ENCODE measurements around the gene IL17RC. TPM values are rescaled to one million over a fixed set of nuclear protein-coding genes. Genes with fewer than 3 reads are reported as not detected.

Gene IL17RC
- total and polyA plus RNA-seq, 2 of the 4 experiments (the other 2 are of a cell fraction), result 20.8 to 28.3 TPM

GRCh38 chr3:9879830-9880549 is 36.9 kb upstream of the IL17RC start, which contains the start of gene CIDEC:
Gene CIDEC, minus strand, starts transcription at chr3:9880253. Its CDS starts 1,767 bp downstream, at chr3:9878486.
- H3K4ac ChIP-seq (ENCODE audit: low read depth, low read length), result no peak within 1 kb of the TSS; the same call in 1 of the 2 replicates
- H2BK5ac ChIP-seq (ENCODE audit: low read depth, low read length, poor library complexity, severe bottlenecking), result no peak within 1 kb of the TSS
- DNase-seq (no peak), ATAC-seq (ENCODE audit: low read depth) (no peak)
- H4K91ac ChIP-seq (ENCODE audit: insufficient read depth, low read depth, low read length), result no peak within 1 kb of the TSS
- no peak within 1 kb of the TSS for H3K23ac ChIP-seq (ENCODE audit: low read depth, low read length)
- ChIA-PET CTCF (no interaction called here), POLR2A (ENCODE audit: unreplicated experiment) (interaction anchor here (0.8 kb wide), 1 partner anchor 10 kb away, joined by 3 read pairs; the partner anchor contains the start of gene JAGN1)
- no peak within 1 kb of the TSS for H2AK5ac ChIP-seq (ENCODE audit: low read depth, low read length)
- no peak within 1 kb of the TSS for H3K14ac ChIP-seq (replicated peaks; ENCODE audit: low read depth, low read length)
- no peak within 1 kb of the TSS for H3K9ac ChIP-seq (ENCODE audit: low read depth, low read length)
- no peak within 1 kb of the TSS for H3K56ac ChIP-seq (ENCODE audit: extremely low read depth, insufficient read depth, low read length)
- in situ Hi-C loops (cut with MboI; ENCODE audit: low sequenced_read_pairs), result no loop called here
- no TSS peak for BruUV-seq (replicated peaks)
- TF ChIP-seq CEBPB (IDR thresholded peaks at IDR 0.05; ENCODE audit: low read depth, low read length) (no peak), CHD1 (IDR thresholded peaks at IDR 0.05; ENCODE audit: low read depth, low read length) (no peak), BHLHE40 (IDR thresholded peaks at IDR 0.05; ENCODE audit: low read depth, low read length) (no peak), FOS (IDR thresholded peaks at IDR 0.05; ENCODE audit: low read depth, low read length) (no peak), POLR2A (IDR thresholded peaks at IDR 0.05; ENCODE audit: low read depth, low read length) (no peak), NFE2L2 (IDR thresholded peaks at IDR 0.05; ENCODE audit: low read depth, low read length) (no peak)
- no peaks in the 10 kb centered on the region for H3K36me3 ChIP-seq (ENCODE audit: control insufficient read depth, insufficient read depth, low read length)
- peak within 1 kb of the TSS; percentile 74 for H2AFZ ChIP-seq (replicated peaks; ENCODE audit: low read length, poor library complexity)
- WGBS, 2 experiments (ENCODE audit: extremely low coverage in 2 of 2, insufficient read length in 1 of 2), result 49% methylated on average over 3 of the region's 7 CpGs; no CpG with 5 or more reads in 1 of the 2 experiments
- H3K79me1 ChIP-seq (ENCODE audit: low read depth in 1 of 2, low read length in 2 of 2), result no peaks in the 10 kb centered on the region
- peak within 1 kb of the TSS; percentile 1 for H2AK9ac ChIP-seq (replicated peaks; ENCODE audit: low read depth, low read length, poor library complexity)
- no peak within 1 kb of the TSS for H3K4me3 ChIP-seq (ENCODE audit: insufficient read depth, low read depth, low read length)
- no peak within 1 kb of the TSS for H2BK20ac ChIP-seq (ENCODE audit: low read depth, low read length)
- no peaks in the 10 kb centered on the region for H3K9me1 ChIP-seq (ENCODE audit: insufficient read depth, low read length)
- peaks cover 4% of the 10 kb centered on the region; the same call in 1 of the 2 replicates for H3K27me3 ChIP-seq (ENCODE audit: control insufficient read depth, insufficient read depth, low read length)
- no peak within 1 kb of the TSS for H4K8ac ChIP-seq (ENCODE audit: low read depth in 2 of 2, low read length in 2 of 2)
- H3K9me3 ChIP-seq (ENCODE audit: control insufficient read depth, insufficient read depth, low read length), result no peaks in the 10 kb centered on the region
- intact Hi-C loops (cut with micrococcal nuclease), result no loop called here
- no peak within 1 kb of the TSS for H2BK120ac ChIP-seq (ENCODE audit: low read depth, low read length)
- H3K4me1 ChIP-seq (ENCODE audit: control insufficient read depth, insufficient read depth, low read length), result peaks cover 7% of the 10 kb centered on the region
- H4K5ac ChIP-seq (ENCODE audit: low read depth, low read length), result no peak within 1 kb of the TSS
- H3K18ac ChIP-seq (ENCODE audit: low read depth, low read length), result no peak within 1 kb of the TSS
- no peaks in the 10 kb centered on the region for H4K20me1 ChIP-seq (ENCODE audit: insufficient read depth, low read length)
- dilution Hi-C loops (cut with HindIII; ENCODE audit: low sequenced_read_pairs, unreplicated experiment), result no loop called here
- H3K4me2 ChIP-seq (ENCODE audit: low read depth, low read length), result no peak within 1 kb of the TSS
- H3K27ac ChIP-seq (ENCODE audit: insufficient read depth, low read length), result no peak within 1 kb of the TSS
- no peak within 1 kb of the TSS for H2BK15ac ChIP-seq (ENCODE audit: low read depth, low read length)
